ENCODE data around the gene ECE1.

- TF ChIP-seq TAF1 (IDR thresholded peaks at IDR 0.05; ENCODE audit: low read depth, low read length) (no peak), POLR2AphosphoS5 (IDR thresholded peaks at IDR 0.05; ENCODE audit: low read depth, low read length) (no peak), POLR2A (IDR thresholded peaks at IDR 0.05; ENCODE audit: low read depth, low read length) (no peak), PAX5 (IDR thresholded peaks at IDR 0.05; ENCODE audit: insufficient read depth, low read length, severe bottlenecking) (no peak)
Observed at GRCh38 chr1:21278208-21278859, 11.9 kb downstream of the ECE1 start.
